Epidermal melanocyte (primary cell): ENCODE results near the gene CD248.
"Not testable (repeated sequence)": the region's sequence is repeated elsewhere in the genome, so short reads cannot be mapped to it uniquely, and the experiment has no call there.

Experiments used
- DNase-seq: peaks from one replicate; pipeline ENCODE4 v3.0.0; 2011; ENCODE audit warnings: low spot score; ENCODE audit not compliant: insufficient read length

CD248 gene

GRCh38 chr11:66328302-66329144 lies 11.7 kb upstream of the CD248 start:
- peak; percentile 91 for DNase-seq

GRCh38 chr11:66328031-66328301 lies 11.1 kb upstream of the CD248 start:
- DNase-seq, result no peak

GRCh38 chr11:66327171-66328030 lies 10.6 kb upstream of the CD248 start:
- DNase-seq, result no peak

GRCh38 chr11:66326261-66327111 lies 9.6 kb upstream of the CD248 start:
- DNase-seq, result peak; percentile 44

GRCh38 chr11:66325263-66325671 lies 8.4 kb upstream of the CD248 start:
- no peak for DNase-seq

- DNase-seq, result no peak
Observed at GRCh38 chr11:66324664-66325063, 7.8 kb upstream of the CD248 start.

GRCh38 chr11:66323684-66324083 lies 6.8 kb upstream of the CD248 start:
- DNase-seq, result no peak

- DNase-seq, result no peak
Observed at GRCh38 chr11:66322732-66323427, 6.0 kb upstream of the CD248 start.

GRCh38 chr11:66321606-66322005 lies 4.8 kb upstream of the CD248 start:
- DNase-seq, result no peak

GRCh38 chr11:66320748-66321147 lies 3.9 kb upstream of the CD248 start:
- DNase-seq, result not testable (repeated sequence)

GRCh38 chr11:66320289-66320688 lies 3.4 kb upstream of the CD248 start:
- not testable (repeated sequence) for DNase-seq

GRCh38 chr11:66318600-66318970 lies 1.7 kb upstream of the CD248 start:
- DNase-seq, result no peak

- DNase-seq, result peak; percentile 73
Observed at GRCh38 chr11:66317723-66318599, 1.1 kb upstream of the CD248 start.

- DNase-seq, result no peak
Observed at GRCh38 chr11:66317322-66317722, 478 bp upstream of the CD248 start.

- DNase-seq, result no peak
Observed at GRCh38 chr11:66315921-66316811, 678 bp downstream of the CD248 start.

GRCh38 chr11:66315498-66315885 lies 1.4 kb downstream of the CD248 start:
- DNase-seq, result no peak

- no peak for DNase-seq
Observed at GRCh38 chr11:66314561-66315497, 2.0 kb downstream of the CD248 start.

- no peak for DNase-seq
Observed at GRCh38 chr11:66314186-66314501, 2.7 kb downstream of the CD248 start.
